CD4-positive, alpha-beta T cell treated with Interleukin-12 subunit alpha and Interleukin-12 subunit beta, for 1 hour (primary cell): Measurements from ENCODE around the gene LMX1B.
"Not testable (repeated sequence)": the region's sequence is repeated elsewhere in the genome, so short reads cannot be mapped to it uniquely, and the experiment has no call there.

Experiments
- DNase-seq: peaks from one replicate; pipeline ENCODE4 v3.0.0-alpha.2; 2020

Gene LMX1B

GRCh38 chr9:126721564-126721981 lies 107.8 kb downstream of the LMX1B start:
- peak; percentile 46 for DNase-seq

- peak; percentile 91 for DNase-seq
These were observed 108.7 kb downstream of the LMX1B start for GRCh38 chr9:126722252-126722921.

- DNase-seq: peak; percentile 85
These were observed 109.4 kb downstream of the LMX1B start for GRCh38 chr9:126722922-126723806.

- peak; percentile 28 for DNase-seq
These were observed 110.1 kb downstream of the LMX1B start for GRCh38 chr9:126723807-126724172.

- DNase-seq: no peak
These were observed 110.5 kb downstream of the LMX1B start for GRCh38 chr9:126724226-126724625.

- DNase-seq: not testable (repeated sequence)
These were observed 111.8 kb downstream of the LMX1B start for GRCh38 chr9:126725485-126725884.

- not testable (repeated sequence) for DNase-seq
These were observed 114.5 kb downstream of the LMX1B start for GRCh38 chr9:126728210-126728609.

GRCh38 chr9:126730592-126730991 lies 116.9 kb downstream of the LMX1B start:
- not testable (repeated sequence) for DNase-seq

- DNase-seq: no peak
These were observed 119.3 kb downstream of the LMX1B start for GRCh38 chr9:126733005-126733404.

GRCh38 chr9:126734877-126735276 lies 121.1 kb downstream of the LMX1B start:
- DNase-seq: no peak

- no peak for DNase-seq
These were observed 121.8 kb downstream of the LMX1B start for GRCh38 chr9:126735482-126735881.

- no peak for DNase-seq
These were observed 124.8 kb downstream of the LMX1B start for GRCh38 chr9:126738553-126738952.

GRCh38 chr9:126743041-126743440 lies 129.3 kb downstream of the LMX1B start:
- DNase-seq: no peak

- no peak for DNase-seq
These were observed 132.1 kb downstream of the LMX1B start for GRCh38 chr9:126745574-126746411.
